ENCODE results near the gene TNS3.
A peak's percentile ranks its signal among the peaks of the same experiment; 100 is the strongest.

Gene TNS3

GRCh38 chr7:47406801-47407129 lies 175.1 kb downstream of the TNS3 start:
- Histone ChIP-seq H3K4me1 (peaks cover 0 to 7% (median 2%) of the 10 kb centered on the region in 10 experiments; a peak in 4 of 20 replicates), H3K36me3 (peaks cover 18 to 100% (median 74%) of the 10 kb centered on the region in 11 experiments; a peak in 20 of 22 replicates), H3K27me3 (no peaks in the 10 kb centered on the region), H3K9me3 (replicated peaks in 1 of 11) (no peaks in the 10 kb centered on the region), H4K20me1 (peaks cover 0 to 100% (median 0%) of the 10 kb centered on the region in 11 experiments; a peak in 8 of 22 replicates), H3K4me3 (no peak overlapping the region), H3K27ac (no peak overlapping the region), H3K4me2 (no peak overlapping the region), H3K9ac (no peak overlapping the region)
- no peak for TF ChIP-seq Cebpa-rat (IDR thresholded peaks at IDR 0.05)

- Histone ChIP-seq H3K27ac (no peak overlapping the region), H3K4me1 (peaks cover 0 to 7% (median 2%) of the 10 kb centered on the region in 10 experiments; a peak in 4 of 20 replicates), H3K4me3 (no peak overlapping the region), H4K20me1 (peaks cover 0 to 100% (median 0%) of the 10 kb centered on the region in 11 experiments; a peak in 8 of 22 replicates), H3K9me3 (replicated peaks in 1 of 11) (no peaks in the 10 kb centered on the region), H3K4me2 (peak overlapping the region in 2 of 11 experiments; percentile 3 to 21; a peak in 1 of 22 replicates), H3K36me3 (peaks cover 16 to 100% (median 74%) of the 10 kb centered on the region in 11 experiments; a peak in 21 of 22 replicates), H3K9ac (no peak overlapping the region), H3K27me3 (no peaks in the 10 kb centered on the region)
- TF ChIP-seq Cebpa-rat (IDR thresholded peaks at IDR 0.05): no peak
Measured at GRCh38 chr7:47405921-47406800, 175.8 kb downstream of the TNS3 start.

- TF ChIP-seq Cebpa-rat (IDR thresholded peaks at IDR 0.05): no peak
- Histone ChIP-seq H3K27me3 (no peaks in the 10 kb centered on the region), H4K20me1 (peaks cover 0 to 100% (median 0%) of the 10 kb centered on the region in 11 experiments; a peak in 8 of 22 replicates), H3K4me2 (peak overlapping the region in 2 of 11 experiments; percentile 3 to 21; a peak in 1 of 22 replicates), H3K9ac (no peak overlapping the region), H3K36me3 (peaks cover 17 to 100% (median 74%) of the 10 kb centered on the region in 11 experiments; a peak in 21 of 22 replicates), H3K4me1 (peaks cover 0 to 11% (median 2%) of the 10 kb centered on the region in 10 experiments; a peak in 5 of 20 replicates), H3K4me3 (no peak overlapping the region), H3K27ac (no peak overlapping the region), H3K9me3 (replicated peaks in 1 of 11) (no peaks in the 10 kb centered on the region)
Measured at GRCh38 chr7:47405286-47405904, 176.5 kb downstream of the TNS3 start.

GRCh38 chr7:47404010-47404409 lies 177.9 kb downstream of the TNS3 start:
- H4K20me1 ChIP-seq: peaks cover 0 to 100% (median 0%) of the 10 kb centered on the region in 11 experiments; a peak in 8 of 22 replicates
- no peak overlapping the region for H3K4me2 ChIP-seq
- no peak for TF ChIP-seq Cebpa-rat (IDR thresholded peaks at IDR 0.05)
- H3K4me3 ChIP-seq: no peak overlapping the region
- H3K4me1 ChIP-seq: peaks cover 0 to 11% (median under 1%) of the 10 kb centered on the region in 10 experiments; a peak in 5 of 20 replicates
- no peak overlapping the region for H3K27ac ChIP-seq
- peaks cover 13 to 100% (median 73%) of the 10 kb centered on the region in 11 experiments; a peak in 21 of 22 replicates for H3K36me3 ChIP-seq
- no peak overlapping the region for H3K9ac ChIP-seq
- no peaks in the 10 kb centered on the region for H3K27me3 ChIP-seq
- H3K9me3 ChIP-seq (replicated peaks in 1 of 11): no peaks in the 10 kb centered on the region

- TF ChIP-seq Cebpa-rat (IDR thresholded peaks at IDR 0.05): no peak
- Histone ChIP-seq H3K4me2 (no peak overlapping the region), H3K9ac (no peak overlapping the region), H3K4me1 (peaks cover 0 to 11% (median 0%) of the 10 kb centered on the region in 10 experiments; a peak in 5 of 20 replicates), H3K36me3 (peaks cover 13 to 100% (median 74%) of the 10 kb centered on the region in 11 experiments; a peak in 21 of 22 replicates), H4K20me1 (peaks cover 0 to 100% (median 0%) of the 10 kb centered on the region in 11 experiments; a peak in 8 of 22 replicates), H3K27ac (no peak overlapping the region), H3K4me3 (no peak overlapping the region), H3K9me3 (replicated peaks in 1 of 11) (no peaks in the 10 kb centered on the region), H3K27me3 (no peaks in the 10 kb centered on the region)
Measured at GRCh38 chr7:47402941-47403866, 178.7 kb downstream of the TNS3 start.

- Histone ChIP-seq H4K20me1 (peaks cover 0 to 100% (median 0%) of the 10 kb centered on the region in 11 experiments; a peak in 8 of 22 replicates), H3K9ac (no peak overlapping the region), H3K36me3 (peaks cover 18 to 100% (median 72%) of the 10 kb centered on the region in 11 experiments), H3K27me3 (no peaks in the 10 kb centered on the region), H3K9me3 (replicated peaks in 1 of 11) (no peaks in the 10 kb centered on the region), H3K4me3 (no peak overlapping the region), H3K4me2 (no peak overlapping the region), H3K27ac (no peak overlapping the region), H3K4me1 (peaks cover 0 to 11% (median 0%) of the 10 kb centered on the region in 10 experiments; a peak in 5 of 20 replicates)
- TF ChIP-seq Cebpa-rat (IDR thresholded peaks at IDR 0.05): no peak
Measured at GRCh38 chr7:47401611-47402570, 180.0 kb downstream of the TNS3 start.

GRCh38 chr7:47400741-47401206 lies 181.1 kb downstream of the TNS3 start:
- Histone ChIP-seq H3K9me3 (replicated peaks in 1 of 11) (no peaks in the 10 kb centered on the region), H3K27ac (no peak overlapping the region), H4K20me1 (peaks cover 0 to 100% (median 0%) of the 10 kb centered on the region in 11 experiments; a peak in 8 of 22 replicates), H3K27me3 (no peaks in the 10 kb centered on the region), H3K4me3 (no peak overlapping the region), H3K4me1 (peaks cover 0 to 7% (median 0%) of the 10 kb centered on the region in 10 experiments; a peak in 5 of 20 replicates), H3K9ac (no peak overlapping the region), H3K4me2 (no peak overlapping the region), H3K36me3 (peaks cover 29 to 100% (median 72%) of the 10 kb centered on the region in 11 experiments)
- TF ChIP-seq Cebpa-rat (IDR thresholded peaks at IDR 0.05): no peak
